Stimulated activated naive B cell treated with anti-CD40 and anti-IgM and Interleukin-4, amounts not matched to agents 10 μg/mL and 1 μg/mL and 100 μg/mL, for 72 hours (primary cell): ENCODE data around the gene RPL7A.

Source experiments
- ATAC-seq, 2 donors: fragments of 150-1000 bp; cut with Tn5 transposase; replicated peaks; 2 replicates each; pipeline ENCODE4 v1.10.0; 2021; ENCODE audit warnings: moderate library complexity in 1 of 2
- DNase-seq: peaks from one replicate; pipeline ENCODE4 v3.0.0; 2021
- H3K27ac Mint-ChIP-seq: one replicate; pipeline ENCODE4 v1.8.0; 2022; ENCODE audit warnings: mild to moderate bottlenecking, mixed read lengths
- H3K27me3 Mint-ChIP-seq, 2 donors: one replicate each; pipeline ENCODE4 v1.8.0; 2022; ENCODE audit warnings: mixed read lengths in 2 of 2
- H3K36me3 Mint-ChIP-seq, 2 donors: one replicate each; pipeline ENCODE4 v1.8.0; 2022; ENCODE audit warnings: mixed read lengths in 2 of 2, mild to moderate bottlenecking in 1 of 2
- H3K4me1 Mint-ChIP-seq, 2 donors: one replicate each; pipeline ENCODE4 v1.8.0; 2022; ENCODE audit warnings: mixed read lengths in 2 of 2, mild to moderate bottlenecking in 1 of 2
- H3K4me3 Mint-ChIP-seq, 2 donors: one replicate each; pipeline ENCODE4 v1.8.0; 2022; ENCODE audit warnings: mild to moderate bottlenecking in 2 of 2, mixed read lengths in 2 of 2, moderate library complexity in 1 of 2
- H3K9me3 Mint-ChIP-seq, 2 donors: one replicate each; pipeline ENCODE4 v1.8.0; 2022; ENCODE audit warnings: mixed read lengths in 2 of 2, mild to moderate bottlenecking in 1 of 2

The RPL7A gene

DNA sequence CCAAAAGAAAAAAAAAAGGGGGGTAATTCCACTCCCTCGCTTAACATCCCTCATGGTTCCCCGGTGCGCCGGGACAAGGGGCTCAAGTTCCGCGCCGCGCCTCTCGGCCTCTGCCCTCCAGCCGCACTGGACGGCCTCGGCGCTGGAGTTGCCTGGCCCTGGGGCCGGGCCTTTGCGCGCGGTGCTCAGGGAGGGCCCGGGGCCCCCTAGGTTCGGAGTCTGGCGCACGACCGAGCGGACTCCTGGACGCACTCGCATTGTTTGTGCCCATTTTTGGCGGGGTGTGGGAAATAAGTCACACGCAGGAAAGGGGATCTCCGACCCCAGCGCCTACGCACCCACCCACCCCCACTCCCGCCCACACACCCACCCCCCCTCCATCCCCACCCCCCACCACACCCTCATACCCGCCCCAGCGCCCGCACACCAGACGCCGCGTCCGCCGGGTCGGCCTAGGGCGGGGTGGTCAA is 468 bp upstream of the RPL7A start:
- ATAC-seq (peak; percentile 59 to 65), DNase-seq (peak; percentile 52)
- H3K9me3 Mint-ChIP-seq = no peaks in the 10 kb centered on the region
- H3K27ac Mint-ChIP-seq = peak overlapping the region; percentile 100
- peaks cover 31 to 69% of the 10 kb centered on the region in 2 donors for H3K4me1 Mint-ChIP-seq
- peak overlapping the region; percentile 97 to 99 for H3K4me3 Mint-ChIP-seq
- peaks cover 43 to 71% of the 10 kb centered on the region in 2 donors for H3K36me3 Mint-ChIP-seq
- H3K27me3 Mint-ChIP-seq = no peaks in the 10 kb centered on the region

DNA sequence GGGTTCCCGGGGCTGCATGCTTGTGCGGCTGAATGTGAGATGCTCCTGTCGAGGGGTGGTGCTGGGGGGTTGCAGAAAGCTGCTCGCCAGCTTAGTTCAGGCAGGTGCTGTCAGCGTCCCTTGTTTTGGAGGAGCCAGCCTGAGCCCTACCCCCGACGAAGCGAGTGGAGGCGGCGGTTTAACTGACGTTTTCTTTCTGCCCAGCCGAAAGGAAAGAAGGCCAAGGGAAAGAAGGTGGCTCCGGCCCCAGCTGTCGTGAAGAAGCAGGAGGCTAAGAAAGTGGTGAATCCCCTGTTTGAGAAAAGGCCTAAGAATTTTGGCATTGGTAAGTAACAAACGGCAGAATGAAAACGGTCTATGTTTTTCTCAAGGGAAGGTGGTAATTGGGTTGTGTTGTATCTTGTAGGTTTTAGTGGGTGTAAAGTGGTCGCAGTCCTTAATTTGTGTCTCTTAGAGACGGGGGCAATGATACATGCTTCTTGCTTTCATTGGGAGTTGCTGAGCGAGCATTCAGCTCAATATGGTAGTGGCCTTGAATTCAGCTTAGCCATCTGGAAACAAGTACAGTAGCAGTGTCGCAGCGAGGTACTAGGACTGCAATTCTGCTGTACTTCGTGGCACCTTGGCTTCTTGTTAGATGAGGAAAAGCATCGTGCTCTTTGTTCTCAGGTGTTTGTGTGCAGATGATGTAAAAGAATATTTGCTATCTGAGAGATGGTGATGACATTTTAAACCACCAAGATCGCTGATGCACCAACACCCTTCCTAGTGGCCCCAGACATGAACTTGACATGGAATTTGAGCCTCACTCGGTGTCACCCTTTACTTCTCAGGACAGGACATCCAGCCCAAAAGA is 928 bp downstream of the RPL7A start:
- H3K27me3 Mint-ChIP-seq = no peaks in the 10 kb centered on the region
- ATAC-seq = no peak
- H3K9me3 Mint-ChIP-seq = no peaks in the 10 kb centered on the region
- peaks cover 35 to 76% of the 10 kb centered on the region in 2 donors for H3K4me1 Mint-ChIP-seq
- no peak for DNase-seq
- peaks cover 46 to 73% of the 10 kb centered on the region in 2 donors for H3K36me3 Mint-ChIP-seq
- peak overlapping the region; percentile 97 to 99 for H3K4me3 Mint-ChIP-seq
- peak overlapping the region; percentile 100 for H3K27ac Mint-ChIP-seq

DNA sequence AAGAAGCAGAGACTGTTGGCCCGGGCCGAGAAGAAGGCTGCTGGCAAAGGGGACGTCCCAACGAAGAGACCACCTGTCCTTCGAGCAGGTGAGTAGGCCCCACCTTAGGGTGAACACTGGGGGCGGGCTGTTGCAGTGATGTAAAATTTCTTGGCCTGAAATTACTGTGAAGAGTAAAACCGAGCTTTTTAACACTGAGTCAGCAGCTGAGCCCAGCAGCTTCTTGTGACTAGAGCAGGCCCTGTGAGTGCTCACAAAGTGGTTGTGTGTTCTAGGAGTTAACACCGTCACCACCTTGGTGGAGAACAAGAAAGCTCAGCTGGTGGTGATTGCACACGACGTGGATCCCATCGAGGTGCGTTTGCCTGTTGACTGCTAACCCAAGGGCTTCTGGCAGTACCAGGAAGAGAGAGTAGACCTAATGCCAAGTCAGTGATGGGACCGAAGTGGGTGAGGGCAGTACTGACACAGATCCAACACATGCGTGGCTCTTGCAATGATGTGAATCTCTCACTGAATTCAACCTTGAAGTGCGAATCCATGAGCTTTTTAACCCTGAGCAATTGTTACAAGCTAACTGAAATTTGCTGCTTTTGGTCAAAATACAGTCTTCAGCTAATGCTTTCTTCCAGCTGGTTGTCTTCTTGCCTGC is 2.1 kb downstream of the RPL7A start:
- Mint-ChIP-seq H3K4me1 (peaks cover 42 to 81% of the 10 kb centered on the region in 2 donors), H3K4me3 (peak overlapping the region; percentile 97 to 99), H3K9me3 (no peaks in the 10 kb centered on the region), H3K36me3 (peaks cover 39 to 61% of the 10 kb centered on the region in 2 donors), H3K27ac (peak overlapping the region; percentile 100), H3K27me3 (no peaks in the 10 kb centered on the region)
- ATAC-seq (no peak), DNase-seq (no peak)

DNA sequence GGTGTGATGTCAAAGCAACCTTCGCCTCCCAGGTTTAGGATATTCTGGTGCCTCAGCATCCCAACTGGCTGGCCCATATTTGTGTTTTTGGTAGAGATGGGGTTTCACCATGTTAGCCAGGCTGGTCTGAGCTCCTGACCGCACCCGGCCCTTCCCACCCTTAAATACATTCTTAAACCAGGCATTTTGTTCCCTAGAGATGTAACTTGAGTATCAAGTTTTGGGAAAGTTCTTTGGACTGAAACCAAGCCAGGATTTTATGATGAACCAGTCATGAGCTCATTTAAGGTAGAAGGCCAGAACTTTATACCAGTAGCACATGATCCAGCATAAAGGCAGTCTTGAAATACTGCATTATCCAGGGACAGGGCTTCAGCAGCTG is 3.5 kb downstream of the RPL7A start:
- Mint-ChIP-seq H3K4me3 (no peak overlapping the region), H3K27me3 (no peaks in the 10 kb centered on the region), H3K9me3 (no peaks in the 10 kb centered on the region), H3K36me3 (peaks cover 37 to 54% of the 10 kb centered on the region in 2 donors), H3K27ac (no peak overlapping the region), H3K4me1 (peaks cover 38 to 72% of the 10 kb centered on the region in 2 donors)
- no peak for ATAC-seq
- DNase-seq = no peak

DNA sequence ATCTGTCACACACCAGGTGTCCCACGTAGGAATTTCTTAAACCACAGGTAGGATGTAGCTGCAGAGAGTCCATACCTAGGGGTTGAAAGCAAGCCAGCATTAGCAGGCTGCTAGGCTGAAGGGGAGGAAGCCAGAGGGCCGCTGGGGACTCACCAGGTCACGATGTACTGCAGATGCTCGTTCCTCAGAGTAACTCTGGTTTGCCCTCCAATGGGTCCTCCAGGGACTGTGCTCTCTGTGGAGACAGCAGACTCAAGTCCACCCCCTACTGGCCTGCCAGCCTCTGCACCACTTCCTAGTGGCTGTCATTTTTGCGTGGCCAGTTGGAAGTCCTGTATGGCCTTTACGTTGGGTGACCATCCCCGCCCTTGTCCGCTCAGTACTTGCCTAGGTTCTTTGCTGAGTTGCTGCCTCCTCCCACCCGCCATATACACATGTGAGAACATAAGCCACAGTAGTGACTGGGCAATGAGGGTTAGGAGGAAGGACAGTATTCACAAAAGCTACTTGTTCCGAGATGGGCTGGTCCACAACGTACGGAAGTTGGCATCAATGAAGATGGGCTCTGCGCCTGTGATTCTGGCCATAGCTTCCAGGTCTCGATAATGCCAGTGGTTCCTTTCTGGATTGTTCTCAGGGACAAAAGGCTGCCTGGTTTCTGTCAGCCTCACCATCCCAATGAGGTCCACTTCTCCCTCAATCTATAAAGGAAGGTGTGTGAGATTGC is 4.1 kb downstream of the RPL7A start:
- peak; percentile 21 to 31 for ATAC-seq
- Mint-ChIP-seq H3K27ac (peak overlapping the region; percentile 71), H3K9me3 (no peaks in the 10 kb centered on the region), H3K36me3 (peaks cover 37 to 48% of the 10 kb centered on the region in 2 donors), H3K4me1 (peaks cover 33 to 70% of the 10 kb centered on the region in 2 donors), H3K4me3 (peak overlapping the region in 1 of 2 donors; percentile 32), H3K27me3 (no peaks in the 10 kb centered on the region)
- DNase-seq = peak; percentile 34

DNA sequence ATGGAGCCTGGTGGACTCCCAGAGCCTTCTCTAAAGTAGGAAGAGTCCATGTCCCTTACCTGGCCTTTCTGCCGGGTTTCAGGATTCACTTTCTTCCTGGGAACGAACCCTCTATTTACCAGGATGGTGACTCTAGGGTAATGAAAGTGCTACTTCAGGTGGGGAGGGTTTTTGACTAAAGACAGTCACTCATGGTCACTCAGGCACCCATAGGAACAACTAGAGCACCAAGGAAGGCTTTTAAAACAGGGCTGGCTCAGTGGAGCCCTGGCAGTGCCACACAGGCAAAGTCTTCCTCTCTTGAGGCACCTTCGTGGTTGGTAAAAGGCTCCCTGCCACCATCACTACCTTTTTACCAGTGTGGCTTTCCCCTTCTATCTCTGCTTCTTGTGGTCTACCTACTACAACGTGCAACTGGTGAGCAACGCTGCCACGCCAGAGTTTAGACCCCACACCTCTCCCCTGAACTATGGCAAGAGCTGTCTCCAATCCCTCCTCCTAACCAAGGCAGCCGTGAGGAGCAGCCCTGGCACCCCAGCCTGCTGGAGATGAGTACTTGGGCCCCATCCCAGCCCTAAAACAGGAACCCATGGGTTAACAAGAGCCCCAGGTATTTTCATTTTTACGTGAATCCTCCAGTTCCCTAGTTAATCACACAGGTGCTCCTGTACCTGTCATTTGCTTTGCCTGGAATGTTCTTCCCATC is 4.8 kb downstream of the RPL7A start:
- peaks cover 40 to 48% of the 10 kb centered on the region in 2 donors for H3K36me3 Mint-ChIP-seq
- H3K27me3 Mint-ChIP-seq = no peaks in the 10 kb centered on the region
- H3K4me3 Mint-ChIP-seq = peak overlapping the region in 1 of 2 donors; percentile 37
- ATAC-seq (no peak), DNase-seq (no peak)
- no peaks in the 10 kb centered on the region for H3K9me3 Mint-ChIP-seq
- H3K4me1 Mint-ChIP-seq = peaks cover 37 to 73% of the 10 kb centered on the region in 2 donors
- peak overlapping the region; percentile 92 for H3K27ac Mint-ChIP-seq

DNA sequence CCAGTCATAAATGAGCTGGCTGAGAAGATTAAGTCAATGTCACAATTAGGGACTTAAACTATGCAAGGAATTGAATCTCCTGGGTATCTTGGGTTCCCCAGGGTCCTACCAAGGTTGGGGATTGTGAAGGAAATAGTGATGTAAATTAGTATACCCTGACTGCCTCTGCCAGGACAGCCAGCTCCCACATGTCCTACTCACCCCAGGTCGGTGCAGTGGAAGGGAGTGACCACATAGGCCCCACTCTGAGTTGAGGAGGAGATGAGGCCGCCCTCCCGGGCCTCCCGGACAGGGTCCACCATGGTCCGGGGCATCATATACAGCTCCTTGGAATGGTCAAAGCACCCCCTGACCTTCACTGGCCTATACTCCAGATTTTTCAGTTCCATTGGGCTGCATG is 5.5 kb downstream of the RPL7A start:
- Mint-ChIP-seq H3K27me3 (no peaks in the 10 kb centered on the region), H3K9me3 (no peaks in the 10 kb centered on the region), H3K36me3 (peaks cover 33 to 48% of the 10 kb centered on the region in 2 donors), H3K4me1 (peaks cover 41 to 73% of the 10 kb centered on the region in 2 donors), H3K4me3 (no peak overlapping the region), H3K27ac (peak overlapping the region; percentile 92)
- ATAC-seq (no peak), DNase-seq (no peak)

DNA sequence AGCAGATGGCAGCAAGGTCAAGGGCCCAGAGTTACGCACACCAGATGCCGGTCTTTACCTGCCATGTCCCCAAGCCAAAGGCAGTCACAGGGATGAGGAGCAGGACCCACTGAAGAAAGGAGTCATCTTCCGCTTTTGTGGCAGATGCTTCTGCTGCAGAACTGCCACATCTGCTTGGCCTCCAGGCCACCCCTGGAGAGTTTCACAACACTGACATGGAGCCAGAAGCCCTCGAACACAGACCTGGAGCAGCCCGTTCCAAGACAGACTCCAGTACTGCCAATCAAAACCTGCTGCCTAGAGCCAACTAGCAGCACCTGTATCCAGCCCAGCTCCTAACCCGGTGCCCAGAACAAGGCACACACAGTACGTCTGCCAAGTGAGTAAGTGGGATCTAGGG is 6.7 kb downstream of the RPL7A start:
- ATAC-seq = no peak
- Mint-ChIP-seq H3K36me3 (peaks cover 27 to 43% of the 10 kb centered on the region in 2 donors), H3K9me3 (no peaks in the 10 kb centered on the region), H3K4me3 (peak overlapping the region; percentile 52 to 56), H3K27ac (peak overlapping the region; percentile 59), H3K4me1 (peaks cover 41 to 73% of the 10 kb centered on the region in 2 donors), H3K27me3 (no peaks in the 10 kb centered on the region)
- DNase-seq = no peak

DNA sequence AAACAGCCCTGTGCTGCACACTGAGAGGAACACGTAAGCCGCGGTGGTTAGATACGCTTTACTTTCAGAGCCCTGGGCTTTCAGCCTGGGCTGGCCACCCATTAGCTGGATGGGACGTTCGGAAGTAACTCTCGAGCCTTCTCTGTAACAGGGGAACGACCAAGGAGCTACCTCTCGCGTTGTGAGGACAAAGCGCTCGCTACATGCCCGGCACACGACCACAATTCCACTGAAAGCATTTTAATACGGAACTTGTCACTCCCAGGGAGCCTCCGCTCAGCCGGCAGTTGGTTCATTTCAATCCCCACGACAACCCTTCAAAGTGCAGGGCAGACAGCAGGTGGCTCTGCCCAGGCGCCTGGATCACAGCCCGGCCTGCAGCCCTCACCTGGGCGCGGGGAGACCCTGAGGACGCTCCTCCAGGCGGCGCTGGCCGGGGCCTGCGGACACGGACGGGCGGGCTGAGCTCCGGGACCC is 7.9 kb downstream of the RPL7A start:
- no peaks in the 10 kb centered on the region for H3K27me3 Mint-ChIP-seq
- peak overlapping the region; percentile 90 for H3K27ac Mint-ChIP-seq
- ATAC-seq (peak; percentile 43 to 44), DNase-seq (no peak)
- H3K36me3 Mint-ChIP-seq = peaks cover 24 to 40% of the 10 kb centered on the region in 2 donors
- H3K4me1 Mint-ChIP-seq = peaks cover 42 to 74% of the 10 kb centered on the region in 2 donors
- H3K9me3 Mint-ChIP-seq = no peaks in the 10 kb centered on the region
- peak overlapping the region; percentile 87 to 96 for H3K4me3 Mint-ChIP-seq

DNA sequence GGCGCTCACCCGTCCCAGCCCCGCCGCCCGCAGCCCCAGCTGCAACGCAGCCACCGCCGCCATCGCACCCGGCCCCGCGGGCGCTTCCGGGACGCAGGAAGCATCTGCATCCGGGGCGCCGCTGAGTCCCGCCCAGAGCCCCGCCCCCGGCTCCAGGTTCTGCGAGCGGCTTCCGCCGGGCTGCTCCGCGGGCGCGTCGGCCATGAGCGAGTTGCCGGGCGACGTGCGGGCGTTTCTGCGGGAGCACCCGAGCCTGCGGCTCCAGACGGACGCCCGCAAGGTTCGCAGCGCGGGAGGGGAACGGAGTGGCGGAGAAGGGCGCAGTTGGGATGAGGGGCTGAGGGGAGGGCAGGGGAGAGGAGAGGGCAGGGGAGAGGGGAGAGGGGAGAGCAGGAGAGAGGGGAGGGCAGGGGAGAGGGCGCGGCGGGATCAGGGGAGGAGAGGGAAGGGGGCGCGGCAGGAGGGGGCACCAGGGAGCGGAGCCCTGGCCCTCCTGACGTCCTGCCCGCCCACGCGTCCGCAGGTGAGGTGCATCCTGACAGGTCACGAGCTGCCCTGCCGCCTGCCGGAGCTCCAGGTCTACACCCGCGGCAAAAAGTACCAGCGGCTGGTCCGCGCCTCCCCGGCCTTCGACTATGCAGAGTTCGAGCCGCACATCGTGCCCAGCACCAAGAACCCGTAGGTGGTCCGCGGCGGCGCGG is 8.5 kb downstream of the RPL7A start, which contains the start of the genes SURF1 and SURF2:
TSS of gene SURF1 (minus strand) at position 97 of the 701 bp plus-strand sequence. CDS start at position 63, 34 bp downstream.
TSS of gene SURF2 (plus strand) at position 160 of the 701 bp plus-strand sequence. CDS start at position 203, 43 bp downstream.
- Mint-ChIP-seq H3K27me3 (no peaks in the 10 kb centered on the region), H3K36me3 (peaks cover 26 to 46% of the 10 kb centered on the region in 2 donors), H3K9me3 (no peaks in the 10 kb centered on the region), H3K4me3 (peak within 1 kb of the TSS; percentile 91 to 96), H3K27ac (peak within 1 kb of the TSS; percentile 92), H3K4me1 (peaks cover 44 to 78% of the 10 kb centered on the region in 2 donors)
- peak; percentile 81 for DNase-seq
- ATAC-seq = peak; percentile 85 to 91

DNA sequence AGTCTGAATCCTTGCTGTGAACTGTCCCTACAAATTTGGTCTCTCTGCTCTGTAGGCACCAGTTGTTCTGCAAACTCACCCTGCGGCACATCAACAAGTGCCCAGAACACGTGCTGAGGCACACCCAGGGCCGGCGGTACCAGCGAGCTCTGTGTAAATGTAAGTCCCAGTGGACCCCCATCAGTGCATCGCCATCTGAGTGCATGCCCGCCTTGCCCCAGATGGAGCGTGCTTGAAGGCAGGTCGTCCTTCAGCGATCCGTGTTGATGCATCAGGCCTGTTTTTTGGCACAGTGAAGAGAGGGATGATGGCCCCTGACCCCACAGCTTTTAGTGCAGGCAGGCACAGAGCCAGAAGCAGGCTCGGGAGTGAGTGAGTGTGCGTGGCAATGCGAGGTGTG is 9.6 kb downstream of the RPL7A start:
- Mint-ChIP-seq H3K27me3 (no peaks in the 10 kb centered on the region), H3K36me3 (peaks cover 25 to 45% of the 10 kb centered on the region in 2 donors), H3K27ac (peak overlapping the region; percentile 73), H3K4me1 (peaks cover 40 to 79% of the 10 kb centered on the region in 2 donors), H3K4me3 (peak overlapping the region; percentile 91 to 96), H3K9me3 (no peaks in the 10 kb centered on the region)
- ATAC-seq = no peak
- no peak for DNase-seq

DNA sequence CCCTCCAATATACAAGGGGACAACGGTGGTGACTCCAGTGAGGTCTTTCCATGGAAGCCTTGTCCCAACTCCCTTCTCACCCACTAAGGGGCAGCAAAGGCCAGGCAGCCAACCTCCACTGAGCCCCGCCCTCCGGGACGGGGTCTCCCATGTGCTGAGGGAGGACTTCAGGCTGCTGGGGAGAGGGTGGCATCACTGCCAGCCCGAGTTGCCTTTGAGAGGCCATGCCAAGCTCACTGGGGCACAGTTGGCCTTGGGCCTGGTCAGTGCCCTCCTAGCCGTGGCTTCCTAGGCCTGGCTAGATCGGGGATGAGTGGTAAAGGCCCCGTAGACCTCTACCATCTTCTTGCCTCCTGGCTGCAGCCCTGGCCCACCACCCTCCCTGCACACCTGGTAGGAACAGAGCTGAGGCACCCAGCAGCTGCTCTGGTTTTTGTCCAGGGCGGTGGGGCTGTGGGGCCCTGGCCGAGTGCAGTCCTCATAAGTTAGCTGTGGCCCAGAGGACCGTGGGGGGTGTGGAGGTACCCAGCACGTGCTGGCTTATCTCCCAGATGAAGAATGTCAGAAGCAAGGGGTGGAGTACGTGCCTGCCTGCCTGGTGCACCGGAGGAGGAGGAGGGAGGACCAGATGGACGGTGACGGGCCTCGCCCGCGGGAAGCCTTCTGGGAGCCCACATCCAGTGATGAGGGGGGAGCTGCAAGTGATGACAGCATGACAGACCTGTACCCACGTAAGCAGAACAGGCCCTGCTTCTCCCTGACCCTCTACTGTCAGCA is 11.6 kb downstream of the RPL7A start:
- Mint-ChIP-seq H3K36me3 (peaks cover 36 to 53% of the 10 kb centered on the region in 2 donors), H3K27me3 (no peaks in the 10 kb centered on the region), H3K4me3 (no peak overlapping the region), H3K9me3 (no peaks in the 10 kb centered on the region), H3K4me1 (peaks cover 32 to 59% of the 10 kb centered on the region in 2 donors), H3K27ac (peak overlapping the region; percentile 80)
- no peak for DNase-seq
- ATAC-seq = no peak
